ENCODE results near the gene VTI1A. TPM values are rescaled to one million over a fixed set of nuclear protein-coding genes. Genes with fewer than 3 reads are reported as not detected.
A peak's percentile ranks its signal among the peaks of the same experiment; 100 is the strongest.

The VTI1A gene
- total and polyA plus RNA-seq, 2 of the 13 experiments (the other 11 are each of a cell fraction or from before 2014, with no cell fraction given), result 11.7 to 32.7 TPM

DNA sequence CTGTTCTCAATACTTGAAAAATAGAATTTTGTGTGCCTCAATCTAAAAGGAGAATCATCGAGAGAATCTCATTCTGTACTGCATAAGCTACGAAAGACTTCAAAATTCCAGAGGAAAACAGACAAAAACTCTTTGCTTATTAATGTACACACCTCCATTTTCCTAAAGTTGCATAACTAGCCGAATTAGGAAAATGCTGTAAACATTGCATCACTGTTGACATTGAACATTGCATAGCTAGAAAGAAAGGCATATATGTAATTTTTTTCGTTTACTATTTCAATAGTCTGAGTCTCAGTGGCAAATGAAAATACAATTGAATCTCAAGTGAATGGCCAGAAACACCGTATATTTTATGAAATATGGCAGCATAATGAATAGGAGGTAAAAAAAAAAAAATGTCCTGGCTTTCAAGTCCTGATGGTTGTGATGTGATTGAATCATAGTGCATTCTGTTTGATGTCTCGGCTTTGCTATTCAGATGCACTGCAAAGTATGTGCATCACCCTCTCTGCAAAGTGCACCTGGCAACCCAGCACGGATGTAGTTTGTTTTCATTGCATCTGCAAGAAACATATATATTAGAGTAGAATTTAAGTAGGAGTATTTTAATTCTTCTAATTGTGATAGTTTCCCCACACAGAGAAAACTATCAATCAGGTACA is 196.7 kb downstream of the VTI1A start (continued):
- no peak for TF ChIP-seq KIAA2018 (CRISPR knock-in tag; IDR thresholded peaks at IDR 0.05; ENCODE audit: borderline replicate concordance)
- TF ChIP-seq RNF219 (CRISPR knock-in tag; IDR thresholded peaks at IDR 0.05), result 0 out of 2 replicates have a peak, but pooled peaks have one; percentile 42
- peak; percentile 80 for TF ChIP-seq SAP130 (CRISPR knock-in tag; IDR thresholded peaks at IDR 0.05; ENCODE audit: low read depth)
- TF ChIP-seq KDM6A (CRISPR knock-in tag; IDR thresholded peaks at IDR 0.05; ENCODE audit: low read depth), result peak; percentile 37; the same call in 1 of the 2 replicates
- peak; percentile 69; the same call in 1 of the 2 replicates for TF ChIP-seq ZNF205 (CRISPR knock-in tag; IDR thresholded peaks at IDR 0.05)
- peak; percentile 82; the same call in 1 of the 2 replicates for TF ChIP-seq NCOR1 (IDR thresholded peaks at IDR 0.05; ENCODE audit: borderline replicate concordance, low read length)
- TF ChIP-seq TARDBP (CRISPR knock-in tag; IDR thresholded peaks at IDR 0.05), result peak; percentile 47; the same call in 1 of the 2 replicates
- TF ChIP-seq SPEN (CRISPR knock-in tag; IDR thresholded peaks at IDR 0.05; ENCODE audit: low read depth), result no peak
- no peak for TF ChIP-seq JUN (CRISPR knock-in tag; IDR thresholded peaks at IDR 0.05)
- no peak for TF ChIP-seq ZNF235 (CRISPR knock-in tag; IDR thresholded peaks at IDR 0.05; ENCODE audit: borderline replicate concordance)
- TF ChIP-seq TBP (CRISPR knock-in tag; IDR thresholded peaks at IDR 0.05), result no peak
- TF ChIP-seq, protein P1, sequence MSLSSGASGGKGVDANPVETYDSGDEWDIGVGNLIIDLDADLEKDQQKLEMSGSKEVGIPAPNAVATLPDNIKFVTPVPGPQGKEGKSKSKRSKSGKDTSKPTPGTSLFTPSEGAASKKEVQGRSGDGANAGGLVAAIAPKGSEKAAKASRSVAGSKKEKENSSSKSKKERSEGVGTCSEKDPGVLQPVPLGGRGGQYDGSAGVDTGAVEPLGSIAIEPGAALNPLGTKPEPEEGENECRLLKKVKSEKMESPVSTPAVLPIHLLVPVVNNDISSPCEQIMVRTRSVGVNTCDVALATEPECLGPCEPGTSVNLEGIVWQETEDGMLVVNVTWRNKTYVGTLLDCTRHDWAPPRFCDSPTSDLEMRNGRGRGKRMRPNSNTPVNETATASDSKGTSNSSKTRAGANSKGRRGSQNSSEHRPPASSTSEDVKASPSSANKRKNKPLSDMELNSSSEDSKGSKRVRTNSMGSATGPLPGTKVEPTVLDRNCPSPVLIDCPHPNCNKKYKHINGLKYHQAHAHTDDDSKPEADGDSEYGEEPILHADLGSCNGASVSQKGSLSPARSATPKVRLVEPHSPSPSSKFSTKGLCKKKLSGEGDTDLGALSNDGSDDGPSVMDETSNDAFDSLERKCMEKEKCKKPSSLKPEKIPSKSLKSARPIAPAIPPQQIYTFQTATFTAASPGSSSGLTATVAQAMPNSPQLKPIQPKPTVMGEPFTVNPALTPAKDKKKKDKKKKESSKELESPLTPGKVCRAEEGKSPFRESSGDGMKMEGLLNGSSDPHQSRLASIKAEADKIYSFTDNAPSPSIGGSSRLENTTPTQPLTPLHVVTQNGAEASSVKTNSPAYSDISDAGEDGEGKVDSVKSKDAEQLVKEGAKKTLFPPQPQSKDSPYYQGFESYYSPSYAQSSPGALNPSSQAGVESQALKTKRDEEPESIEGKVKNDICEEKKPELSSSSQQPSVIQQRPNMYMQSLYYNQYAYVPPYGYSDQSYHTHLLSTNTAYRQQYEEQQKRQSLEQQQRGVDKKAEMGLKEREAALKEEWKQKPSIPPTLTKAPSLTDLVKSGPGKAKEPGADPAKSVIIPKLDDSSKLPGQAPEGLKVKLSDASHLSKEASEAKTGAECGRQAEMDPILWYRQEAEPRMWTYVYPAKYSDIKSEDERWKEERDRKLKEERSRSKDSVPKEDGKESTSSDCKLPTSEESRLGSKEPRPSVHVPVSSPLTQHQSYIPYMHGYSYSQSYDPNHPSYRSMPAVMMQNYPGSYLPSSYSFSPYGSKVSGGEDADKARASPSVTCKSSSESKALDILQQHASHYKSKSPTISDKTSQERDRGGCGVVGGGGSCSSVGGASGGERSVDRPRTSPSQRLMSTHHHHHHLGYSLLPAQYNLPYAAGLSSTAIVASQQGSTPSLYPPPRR (CRISPR knock-in tag; IDR thresholded peaks at IDR 0.05; ENCODE audit: borderline replicate concordance), result peak; percentile 67; the same call in 1 of the 2 replicates
- TF ChIP-seq ZNF652 (CRISPR knock-in tag; IDR thresholded peaks at IDR 0.05; ENCODE audit: borderline replicate concordance, low read depth), result 0 out of 2 replicates have a peak, but pooled peaks have one; percentile 48

All from HepG2 (cell line).